PFSK-1 (cell line): Measurements from ENCODE around the gene LRRC27.

Experiments used
- FOXP2 ChIP-seq: optimal IDR thresholded peaks from 2 replicates; pipeline ENCODE3; 2011; ENCODE audit warnings: borderline replicate concordance, control low read depth, inconsistent platforms; ENCODE audit not compliant: insufficient read depth; ENCODE audit errors: extremely low read length, extremely low read depth
- POLR2AphosphoS5 ChIP-seq: IDR thresholded peaks from 2 replicates; pipeline ENCODE4 v1.6.1; 2012; ENCODE audit warnings: low read depth, mild to moderate bottlenecking, control low read depth, low read length, moderate library complexity
- REST ChIP-seq, 2 experiments: IDR thresholded peaks; 2 replicates each; pipeline versions ENCODE4 v1.6.1 to v1.8.0; 2011 to 2012; ENCODE audit warnings: low read depth in 2 of 2, low read length in 2 of 2, control low read depth in 1 of 2, inconsistent platforms in 1 of 2, mild to moderate bottlenecking in 1 of 2, moderate library complexity in 1 of 2; ENCODE audit not compliant: insufficient read depth in 1 of 2
- SIN3A ChIP-seq: IDR thresholded peaks from 2 replicates; pipeline ENCODE4 v1.6.1; 2012; ENCODE audit warnings: mild to moderate bottlenecking, low read length, moderate library complexity, borderline replicate concordance; ENCODE audit not compliant: insufficient read depth
- TAF1 ChIP-seq: IDR thresholded peaks from 2 replicates; pipeline ENCODE4 v1.6.1; 2012; ENCODE audit warnings: low read length, control low read depth, borderline replicate concordance; ENCODE audit not compliant: insufficient read depth

Gene LRRC27

DNA sequence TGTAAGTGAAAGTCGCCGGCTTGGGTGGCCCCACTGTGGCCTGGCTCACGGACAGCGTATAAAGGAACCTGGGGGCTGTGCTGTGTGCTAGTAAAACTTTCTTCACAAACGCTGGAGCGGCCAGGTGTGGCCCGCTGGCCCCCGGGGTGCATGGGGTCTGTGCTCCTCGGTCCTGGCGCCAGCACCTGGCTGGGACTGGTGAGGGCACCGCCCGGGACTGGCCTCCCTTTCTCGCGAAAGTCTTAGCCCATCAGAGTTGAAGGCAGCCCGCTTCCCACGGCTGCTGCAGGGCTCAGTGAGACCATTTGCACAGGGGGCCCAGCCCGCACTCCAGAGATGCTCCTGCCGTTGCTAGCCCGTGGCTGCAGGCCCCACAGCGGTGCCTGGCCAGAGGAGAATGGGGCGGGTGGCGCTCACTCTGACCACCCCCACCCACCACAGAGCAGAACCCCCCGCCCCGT is 70.8 kb downstream of the LRRC27 start:
- TF ChIP-seq SIN3A (no peak), POLR2AphosphoS5 (no peak), FOXP2 (no peak), TAF1 (no peak), REST (IDR thresholded peaks at IDR 0.05; ENCODE audit: insufficient read depth in 1 of 2, low read depth in 2 of 2, low read length in 2 of 2) (no peak)

- TF ChIP-seq REST (IDR thresholded peaks at IDR 0.05; ENCODE audit: insufficient read depth in 1 of 2, low read depth in 2 of 2, low read length in 2 of 2) = no peak
- TF ChIP-seq SIN3A = no peak
- TF ChIP-seq POLR2AphosphoS5 = no peak
- TF ChIP-seq TAF1 = no peak
- TF ChIP-seq FOXP2 = no peak
Observed at GRCh38 chr10:132403511-132404168, 71.6 kb downstream of the LRRC27 start.

- TF ChIP-seq REST (IDR thresholded peaks at IDR 0.05; ENCODE audit: insufficient read depth in 1 of 2, low read depth in 2 of 2, low read length in 2 of 2) = no peak
- no peak for TF ChIP-seq SIN3A
- TF ChIP-seq POLR2AphosphoS5 = no peak
- TF ChIP-seq TAF1 = no peak
- TF ChIP-seq FOXP2 = no peak
Observed at GRCh38 chr10:132404169-132404880, 72.3 kb downstream of the LRRC27 start.

GRCh38 chr10:132404911-132405462 is 73.0 kb downstream of the LRRC27 start:
- TF ChIP-seq FOXP2 = no peak
- no peak for TF ChIP-seq REST (IDR thresholded peaks at IDR 0.05; ENCODE audit: insufficient read depth in 1 of 2, low read depth in 2 of 2, low read length in 2 of 2)
- no peak for TF ChIP-seq SIN3A
- no peak for TF ChIP-seq TAF1
- TF ChIP-seq POLR2AphosphoS5 = no peak
